Measurements from ENCODE around the gene NRCAM. TPM values are rescaled to one million over a fixed set of nuclear protein-coding genes. Genes with fewer than 3 reads are reported as not detected.

The NRCAM gene
- total and polyA plus RNA-seq, 10 of the 15 experiments (the other 5 are each of a cell fraction or from before 2014, with no cell fraction given) = 0.30 to 2.0 (median 1.0) TPM

- no peak overlapping the region for H2AFZ ChIP-seq (ENCODE audit: control insufficient read depth, low read depth, low read length)
- ChIA-PET POLR2A (interaction anchor here (0.7 kb wide), 2 partner anchors 54 to 78 kb away, joined by 3 to 5 read pairs; no protein-coding TSS in a partner anchor), CTCF (interaction anchor here (0.7 to 4.1 kb wide), 14 partner anchors 9 to 319 kb away, joined by 3 to 48 read pairs (median 4); partner anchors contain the start of gene PNPLA8), SMC1A (ENCODE audit: uncharacterized antibody, unreplicated experiment) (interaction anchor here (1.2 to 6.8 kb wide), 6 partner anchors 15 to 317 kb away, joined by 4 to 52 read pairs (median 8); no protein-coding TSS in a partner anchor), RAD21 (ENCODE audit: unreplicated experiment) (interaction anchor here (0.6 to 1.1 kb wide), 2 partner anchors 315 to 317 kb away, joined by 3 read pairs; no protein-coding TSS in a partner anchor)
- H4K20me1 ChIP-seq (ENCODE audit: control insufficient read depth, insufficient read depth) = no peaks in the 10 kb centered on the region
- DNase-seq (ENCODE audit: low read depth, low spot score) (no peak), FAIRE-seq (no peak), ATAC-seq (no peak)
- in situ Hi-C loops (cut with MboI) (no loop called here), intact Hi-C loops (cut with micrococcal nuclease; ENCODE audit: unreplicated experiment) (no loop called here)
- H3K4me3 ChIP-seq = no peak overlapping the region
- H3K27ac ChIP-seq (ENCODE audit: control insufficient read depth, insufficient read depth) = no peak overlapping the region
- no TSS peak for BruUV-seq (replicated peaks)
- no peaks in the 10 kb centered on the region for H3K27me3 ChIP-seq (replicated peaks in 1 of 2; ENCODE audit: control insufficient read depth in 2 of 2, insufficient read depth in 2 of 2, low read length in 1 of 2)
- H3K9me3 ChIP-seq (replicated peaks; ENCODE audit: control insufficient read depth, insufficient read depth, low read length) = no peaks in the 10 kb centered on the region
- no peak for TF ChIP-seq TARDBP (IDR thresholded peaks at IDR 0.05; ENCODE audit: borderline replicate concordance)
- no peak for TF ChIP-seq WRNIP1 (IDR thresholded peaks at IDR 0.05; ENCODE audit: borderline replicate concordance, low read depth, low read length)
- no peak for TF ChIP-seq TCF3 (IDR thresholded peaks at IDR 0.05; ENCODE audit: borderline replicate concordance, insufficient read depth, low read depth, low read length)
- no peak for TF ChIP-seq CBX5 (IDR thresholded peaks at IDR 0.05; ENCODE audit: low read depth)
- no peak for TF ChIP-seq EP300 (IDR thresholded peaks at IDR 0.05; ENCODE audit: borderline replicate concordance in 1 of 2, control insufficient read depth in 1 of 2, low read depth in 2 of 2, low read length in 2 of 2)
- no peak for TF ChIP-seq E4F1 (IDR thresholded peaks at IDR 0.05; ENCODE audit: borderline replicate concordance, partially characterized antibody)
- TF ChIP-seq ATF2 (IDR thresholded peaks at IDR 0.05; ENCODE audit: low read length) = no peak
- TF ChIP-seq CBFB (IDR thresholded peaks at IDR 0.05; ENCODE audit: low read depth) = no peak
- no peak for TF ChIP-seq TCF12 (IDR thresholded peaks at IDR 0.05; ENCODE audit: low read depth, low read length)
- TF ChIP-seq ASH2L (IDR thresholded peaks at IDR 0.05; ENCODE audit: borderline replicate concordance, low read depth) = no peak
- TF ChIP-seq MTA2 (IDR thresholded peaks at IDR 0.05; ENCODE audit: low read depth) = no peak
- TF ChIP-seq HDAC2 (IDR thresholded peaks at IDR 0.05) = no peak
- TF ChIP-seq STAT3 (IDR thresholded peaks at IDR 0.05; ENCODE audit: low read depth, low read length) = no peak
- no peak for TF ChIP-seq YY1 (IDR thresholded peaks at IDR 0.05; ENCODE audit: low read depth, low read length)
- no peak for TF ChIP-seq POLR2AphosphoS5 (IDR thresholded peaks at IDR 0.05; ENCODE audit: low read length)
- no peaks in the 10 kb centered on the region for H3K4me1 ChIP-seq (ENCODE audit: control insufficient read depth, insufficient read depth, low read length)
- no peak overlapping the region for H3K9ac ChIP-seq (ENCODE audit: control insufficient read depth, insufficient read depth, low read length)
- peaks cover 0 to 3% of the 10 kb centered on the region in 2 experiments; a peak in 2 of 4 replicates for H3K36me3 ChIP-seq (ENCODE audit: control insufficient read depth in 2 of 2, insufficient read depth in 2 of 2, low read length in 1 of 2)
- H3K79me2 ChIP-seq (ENCODE audit: control insufficient read depth, insufficient read depth, low read length) = no peaks in the 10 kb centered on the region
- H3K4me2 ChIP-seq (ENCODE audit: control insufficient read depth, insufficient read depth) = no peak overlapping the region
- WGBS (ENCODE audit: insufficient coverage, insufficient replicate concordance, low lambda C conversion rate, missing lambda C conversion rate) = 77% methylated on average over 5 of the region's 6 CpGs
These were observed 42.2 kb upstream of the NRCAM start for GRCh38 chr7:108498481-108498880.
